Measurements from ENCODE around the gene MBOAT1.

The MBOAT1 gene

GRCh38 chr6:20243288-20243687 is 31.0 kb upstream of the MBOAT1 start:
- no peak for DNase-seq
- H3K36me3 ChIP-seq = no peaks in the 10 kb centered on the region
- H3K9me3 ChIP-seq = no peaks in the 10 kb centered on the region
- intact Hi-C loops (cut with DNase I; ENCODE audit: low total_unique reads) = no loop called here
- H3K27ac ChIP-seq = no peak overlapping the region
- H3K4me1 ChIP-seq = no peaks in the 10 kb centered on the region
- no peak for TF ChIP-seq CTCF (IDR thresholded peaks at IDR 0.05)
- H3K27me3 ChIP-seq = no peaks in the 10 kb centered on the region
- no peak overlapping the region for H3K4me3 ChIP-seq

GRCh38 chr6:20242397-20242796 is 30.1 kb upstream of the MBOAT1 start:
- Histone ChIP-seq H3K27ac (no peak overlapping the region), H3K9me3 (no peaks in the 10 kb centered on the region), H3K27me3 (no peaks in the 10 kb centered on the region), H3K4me1 (no peaks in the 10 kb centered on the region), H3K36me3 (no peaks in the 10 kb centered on the region), H3K4me3 (no peak overlapping the region)
- no peak for DNase-seq
- intact Hi-C loops (cut with DNase I; ENCODE audit: low total_unique reads) = no loop called here
- no peak for TF ChIP-seq CTCF (IDR thresholded peaks at IDR 0.05)

GRCh38 chr6:20241102-20241501 is 28.8 kb upstream of the MBOAT1 start:
- intact Hi-C loops (cut with DNase I; ENCODE audit: low total_unique reads) = no loop called here
- H3K36me3 ChIP-seq = no peaks in the 10 kb centered on the region
- DNase-seq = no peak
- H3K9me3 ChIP-seq = no peaks in the 10 kb centered on the region
- H3K27me3 ChIP-seq = no peaks in the 10 kb centered on the region
- no peak overlapping the region for H3K4me3 ChIP-seq
- H3K27ac ChIP-seq = no peak overlapping the region
- no peaks in the 10 kb centered on the region for H3K4me1 ChIP-seq
- TF ChIP-seq CTCF (IDR thresholded peaks at IDR 0.05) = no peak

GRCh38 chr6:20238688-20239587 is 26.7 kb upstream of the MBOAT1 start:
- Histone ChIP-seq H3K4me3 (no peak overlapping the region), H3K27ac (no peak overlapping the region), H3K4me1 (no peaks in the 10 kb centered on the region), H3K9me3 (no peaks in the 10 kb centered on the region), H3K36me3 (no peaks in the 10 kb centered on the region), H3K27me3 (no peaks in the 10 kb centered on the region)
- intact Hi-C loops (cut with DNase I; ENCODE audit: low total_unique reads) = no loop called here
- DNase-seq = no peak
- no peak for TF ChIP-seq CTCF (IDR thresholded peaks at IDR 0.05)

GRCh38 chr6:20237677-20238460 is 25.6 kb upstream of the MBOAT1 start:
- Histone ChIP-seq H3K27ac (no peak overlapping the region), H3K36me3 (no peaks in the 10 kb centered on the region), H3K4me3 (no peak overlapping the region), H3K4me1 (no peaks in the 10 kb centered on the region), H3K9me3 (no peaks in the 10 kb centered on the region), H3K27me3 (peaks cover 0 to 5% of the 10 kb centered on the region in 2 donors)
- no peak for DNase-seq
- intact Hi-C loops (cut with DNase I; ENCODE audit: low total_unique reads) = no loop called here
- no peak for TF ChIP-seq CTCF (IDR thresholded peaks at IDR 0.05)

All from tibial artery (tissue), 4 donors.